Mucosa of descending colon (tissue), 3 donors: ENCODE data around the gene DAAM2. TPM values are rescaled to one million over a fixed set of nuclear protein-coding genes. Genes with fewer than 3 reads are reported as not detected.

Experiments
- ATAC-seq: fragments of 200-7000 bp; cut with Tn5 transposase; one replicate; pipeline ENCODE4 v1.9.1; 2020; ENCODE audit warnings: mild to moderate bottlenecking, moderate library complexity
- DNase-seq, 3 donors: peaks; one replicate each; pipeline ENCODE4 v3.0.0-alpha.2; 2020
- H3K36me3 ChIP-seq: fragments of 200-600 bp; one replicate; pipeline ENCODE4 v1.8.0; 2021; ENCODE audit warnings: low read depth, mild to moderate bottlenecking
- H3K4me1 ChIP-seq: fragments of 200-600 bp; one replicate; pipeline ENCODE4 v1.8.0; 2021; ENCODE audit warnings: low read depth, mild to moderate bottlenecking
- H3K4me3 ChIP-seq: fragments of 200-600 bp; one replicate; pipeline ENCODE4 v1.8.0; 2021; ENCODE audit warnings: mild to moderate bottlenecking
- H3K9me3 ChIP-seq: fragments of 200-600 bp; one replicate; pipeline ENCODE4 v1.8.0; 2021; ENCODE audit warnings: mild to moderate bottlenecking
- CTCF ChIP-seq: fragments of 200-600 bp; IDR thresholded peaks from one replicate; pipeline ENCODE4 v1.8.0; 2022; ENCODE audit warnings: antibody characterized with exemption, mild to moderate bottlenecking
- intact Hi-C, 2 donors: fragments of 100-400 bp; cut with DNase I in 1 of 2; cut with micrococcal nuclease in 1 of 2; formaldehyde crosslinking; loops; one replicate each; pipeline versions ENCODE4 v1.11.0 to v1.11.1; 2022; cut with DNase I, micrococcal nuclease
- total RNA-seq, 3 donors: library from RNA; stranded (reverse); fragmentation: NEBNext Ultra II Directional in 2 of 3; extraction: Animal tissue kit (Norgen Biotek cat#: 25700) in 2 of 3; gene quantifications; one replicate each; pipeline versions ENCODE4 v1.2.1 to v1.2.4, GENCODE V29; 2021 to 2023
- donor health status: DM: no; HTN: no; CAD: no; lungs with moderate emphysema.
- donor health status: DM: no; HTN: no; CAD: no.
- donor health status: DM: no; HTN: yes; CAD: no.

The DAAM2 gene
- total RNA-seq, 3 donors from 2014 or later = 6.1 to 27.8 (median 9.1) TPM

- intact Hi-C loops = no loop called here
- Histone ChIP-seq H3K9me3 (no peaks in the 10 kb centered on the region), H3K4me1 (peaks cover 3% of the 10 kb centered on the region), H3K4me3 (no peak overlapping the region), H3K36me3 (no peaks in the 10 kb centered on the region)
- no peak for ATAC-seq
- DNase-seq = no peak
- TF ChIP-seq CTCF = no peak
Observed at GRCh38 chr6:39791311-39791710, 865 bp upstream of the DAAM2 start.

GRCh38 chr6:39792540-39793450 lies 619 bp downstream of the DAAM2 start:
- Histone ChIP-seq H3K4me1 (peaks cover 3% of the 10 kb centered on the region), H3K9me3 (no peaks in the 10 kb centered on the region), H3K36me3 (no peaks in the 10 kb centered on the region), H3K4me3 (peak overlapping the region; percentile 9)
- ATAC-seq (no peak), DNase-seq (peak in 1 of 3 donors; percentile 28)
- TF ChIP-seq CTCF = no peak
- intact Hi-C loops = no loop called here

- H3K4me3 ChIP-seq = no peak overlapping the region
- peaks cover 3% of the 10 kb centered on the region for H3K4me1 ChIP-seq
- DNase-seq (no peak), ATAC-seq (no peak)
- no peaks in the 10 kb centered on the region for H3K9me3 ChIP-seq
- TF ChIP-seq CTCF = no peak
- intact Hi-C loops = no loop called here
- no peaks in the 10 kb centered on the region for H3K36me3 ChIP-seq
Observed at GRCh38 chr6:39793516-39793915, 1.3 kb downstream of the DAAM2 start.

- ATAC-seq = no peak
- Histone ChIP-seq H3K4me3 (no peak overlapping the region), H3K4me1 (peaks cover 3% of the 10 kb centered on the region), H3K36me3 (no peaks in the 10 kb centered on the region), H3K9me3 (no peaks in the 10 kb centered on the region)
- TF ChIP-seq CTCF = no peak
- intact Hi-C loops = no loop called here
- DNase-seq = no peak
Observed at GRCh38 chr6:39794231-39794630, 2.1 kb downstream of the DAAM2 start.

- no peaks in the 10 kb centered on the region for H3K36me3 ChIP-seq
- no peak overlapping the region for H3K4me3 ChIP-seq
- intact Hi-C loops = no loop called here
- ATAC-seq = no peak
- no peaks in the 10 kb centered on the region for H3K4me1 ChIP-seq
- TF ChIP-seq CTCF = no peak
- no peaks in the 10 kb centered on the region for H3K9me3 ChIP-seq
- no peak for DNase-seq
Observed at GRCh38 chr6:39797751-39798150, 5.6 kb downstream of the DAAM2 start.
